Measurements from ENCODE around the gene ABCC1. TPM values are rescaled to one million over a fixed set of nuclear protein-coding genes. Genes with fewer than 3 reads are reported as not detected.

The ABCC1 gene
- total RNA-seq, 1 donor from 2014 or later, result 9.9 TPM

DNA sequence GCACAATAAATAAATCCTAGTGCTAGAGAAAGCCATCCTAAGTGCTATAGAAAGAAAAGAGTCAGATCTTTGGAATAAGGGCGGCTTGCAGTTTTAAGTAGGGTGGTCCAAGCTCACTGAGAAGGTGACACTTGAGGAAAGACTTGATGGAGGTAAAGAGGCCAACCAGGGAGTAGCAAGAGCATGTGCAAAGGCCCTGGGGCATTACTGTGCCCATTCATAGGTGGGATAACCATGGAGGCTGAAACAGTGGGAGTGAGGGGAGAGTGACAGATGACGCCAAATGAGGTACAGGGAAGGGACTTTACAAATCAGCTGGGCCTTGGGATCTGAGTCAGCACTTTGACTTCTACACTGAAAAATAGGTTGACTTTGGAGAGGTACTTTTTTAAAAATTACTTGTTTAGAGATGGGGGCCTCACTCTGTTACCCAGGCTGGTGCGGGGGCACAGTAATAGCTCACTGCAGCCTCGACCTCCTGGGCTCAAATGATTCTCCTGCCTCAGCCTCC lies 115.5 kb downstream of the ABCC1 start:
- peaks cover 39 to 54% (median 49%) of the 10 kb centered on the region in 3 donors for H3K4me1 ChIP-seq (ENCODE audit: control insufficient read depth in 3 of 3, insufficient read depth in 3 of 3, low read length in 3 of 3)
- H3K27me3 ChIP-seq (ENCODE audit: control insufficient read depth in 3 of 3, insufficient read depth in 3 of 3, low read length in 3 of 3), result no peaks in the 10 kb centered on the region
- H3K36me3 ChIP-seq (ENCODE audit: control insufficient read depth in 3 of 3, insufficient read depth in 3 of 3, low read length in 3 of 3), result peaks cover 3 to 17% (median 6%) of the 10 kb centered on the region in 3 donors
- no peaks in the 10 kb centered on the region for H3K9me3 ChIP-seq (ENCODE audit: control insufficient read depth in 3 of 3, low read length in 3 of 3)
- no peak overlapping the region for H3K9ac ChIP-seq (ENCODE audit: low read depth in 1 of 3, low read length in 3 of 3)
- H3K4me3 ChIP-seq (ENCODE audit: low read length in 3 of 3), result no peak overlapping the region
- H3K27ac ChIP-seq (ENCODE audit: low read depth, low read length), result no peak overlapping the region

DNA sequence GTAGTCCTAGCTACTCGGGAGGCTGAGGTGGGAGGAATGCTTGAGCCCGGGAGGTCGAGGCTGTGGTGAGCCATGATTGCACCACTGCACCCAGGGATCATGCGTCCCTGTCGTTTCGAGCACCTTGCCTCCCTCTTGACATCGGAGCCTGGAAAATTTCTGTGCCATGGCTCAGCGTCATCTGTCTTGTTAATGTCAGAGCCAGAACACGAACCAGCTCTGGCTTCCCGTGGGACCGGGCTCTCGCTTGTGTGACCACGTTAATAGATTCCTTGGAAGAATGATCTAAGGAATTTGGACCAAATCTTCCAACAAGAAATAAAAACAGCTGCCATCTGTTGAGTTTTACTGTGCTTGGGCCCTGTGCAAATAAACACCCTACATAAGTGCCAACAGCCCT lies 117.7 kb downstream of the ABCC1 start:
- Histone ChIP-seq H3K4me1 (ENCODE audit: control insufficient read depth in 3 of 3, insufficient read depth in 3 of 3, low read length in 3 of 3) (peaks cover 34 to 47% (median 41%) of the 10 kb centered on the region in 3 donors), H3K9me3 (ENCODE audit: control insufficient read depth in 3 of 3, low read length in 3 of 3) (no peaks in the 10 kb centered on the region), H3K27me3 (ENCODE audit: control insufficient read depth in 3 of 3, insufficient read depth in 3 of 3, low read length in 3 of 3) (no peaks in the 10 kb centered on the region), H3K36me3 (ENCODE audit: control insufficient read depth in 3 of 3, insufficient read depth in 3 of 3, low read length in 3 of 3) (peaks cover 0 to 10% (median 7%) of the 10 kb centered on the region in 3 donors), H3K27ac (ENCODE audit: low read depth, low read length) (peak overlapping the region; percentile 68), H3K4me3 (ENCODE audit: low read length in 3 of 3) (no peak overlapping the region), H3K9ac (ENCODE audit: low read depth in 1 of 3, low read length in 3 of 3) (peak overlapping the region in 1 of 3 donors; percentile 19)

DNA sequence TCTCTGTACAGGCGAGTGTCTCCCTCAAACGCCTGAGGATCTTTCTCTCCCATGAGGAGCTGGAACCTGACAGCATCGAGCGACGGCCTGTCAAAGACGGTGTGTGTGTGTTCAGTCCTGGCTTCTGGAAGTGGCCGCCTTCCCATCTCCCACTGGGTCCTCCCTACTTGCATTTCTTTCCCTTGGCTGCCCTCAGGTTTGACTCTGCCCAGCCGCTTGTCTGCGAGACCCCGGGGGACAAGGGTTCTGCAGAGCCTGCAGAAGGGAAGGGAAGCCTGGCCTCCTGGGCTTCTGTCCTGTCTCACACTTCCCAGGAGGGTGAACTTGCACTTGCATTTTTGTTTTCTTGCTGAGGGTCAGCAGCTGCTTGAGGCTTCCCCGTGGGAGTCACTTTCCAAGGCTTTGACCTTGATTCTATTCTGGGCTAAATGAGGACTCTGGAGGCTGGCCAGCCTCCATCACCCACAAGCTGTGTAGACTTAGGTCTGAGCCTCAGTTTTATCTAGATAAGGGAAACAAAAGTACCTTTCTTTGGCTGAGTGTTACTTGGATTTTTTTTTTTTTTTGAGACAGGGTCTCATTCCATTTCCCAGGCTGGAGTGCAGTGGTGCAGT lies 122.3 kb downstream of the ABCC1 start:
- Histone ChIP-seq H3K4me1 (ENCODE audit: control insufficient read depth in 3 of 3, insufficient read depth in 3 of 3, low read length in 3 of 3) (peaks cover 61 to 71% (median 64%) of the 10 kb centered on the region in 3 donors), H3K9me3 (ENCODE audit: control insufficient read depth in 3 of 3, low read length in 3 of 3) (no peaks in the 10 kb centered on the region), H3K27ac (ENCODE audit: low read depth, low read length) (peak overlapping the region; percentile 82), H3K4me3 (ENCODE audit: low read length in 3 of 3) (peak overlapping the region; percentile 23 to 52 (median 49)), H3K36me3 (ENCODE audit: control insufficient read depth in 3 of 3, insufficient read depth in 3 of 3, low read length in 3 of 3) (peaks cover 9 to 18% (median 12%) of the 10 kb centered on the region in 3 donors), H3K27me3 (ENCODE audit: control insufficient read depth in 3 of 3, insufficient read depth in 3 of 3, low read length in 3 of 3) (no peaks in the 10 kb centered on the region), H3K9ac (ENCODE audit: low read depth in 1 of 3, low read length in 3 of 3) (peak overlapping the region in 2 of 3 donors; percentile 75 to 76)

DNA sequence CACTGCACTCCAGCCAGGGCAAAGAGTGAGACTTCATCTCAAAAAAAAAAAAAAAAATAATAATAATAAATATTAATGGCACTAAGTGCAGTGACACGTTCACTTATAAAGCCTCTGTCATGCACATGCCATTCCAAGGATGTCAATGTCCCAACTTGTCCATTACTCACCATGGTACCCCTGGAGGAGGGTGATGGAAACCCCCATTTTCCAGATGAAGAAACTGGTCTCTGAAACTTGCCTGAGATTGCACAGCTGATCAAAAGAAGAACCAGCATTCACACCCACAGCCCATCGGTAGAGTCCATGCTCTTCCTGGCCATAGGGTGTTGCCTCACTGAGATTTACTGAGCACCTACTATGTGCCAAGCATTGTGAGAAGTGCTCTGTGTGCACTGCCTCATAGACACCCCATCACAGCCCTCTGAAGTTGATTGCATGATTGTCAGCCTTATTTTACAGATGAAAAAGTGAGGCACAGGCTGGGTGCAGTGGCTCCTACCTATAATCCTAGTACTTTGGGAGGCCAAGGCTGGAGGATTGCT lies 123.7 kb downstream of the ABCC1 start:
- peaks cover 12 to 26% (median 21%) of the 10 kb centered on the region in 3 donors for H3K36me3 ChIP-seq (ENCODE audit: control insufficient read depth in 3 of 3, insufficient read depth in 3 of 3, low read length in 3 of 3)

DNA sequence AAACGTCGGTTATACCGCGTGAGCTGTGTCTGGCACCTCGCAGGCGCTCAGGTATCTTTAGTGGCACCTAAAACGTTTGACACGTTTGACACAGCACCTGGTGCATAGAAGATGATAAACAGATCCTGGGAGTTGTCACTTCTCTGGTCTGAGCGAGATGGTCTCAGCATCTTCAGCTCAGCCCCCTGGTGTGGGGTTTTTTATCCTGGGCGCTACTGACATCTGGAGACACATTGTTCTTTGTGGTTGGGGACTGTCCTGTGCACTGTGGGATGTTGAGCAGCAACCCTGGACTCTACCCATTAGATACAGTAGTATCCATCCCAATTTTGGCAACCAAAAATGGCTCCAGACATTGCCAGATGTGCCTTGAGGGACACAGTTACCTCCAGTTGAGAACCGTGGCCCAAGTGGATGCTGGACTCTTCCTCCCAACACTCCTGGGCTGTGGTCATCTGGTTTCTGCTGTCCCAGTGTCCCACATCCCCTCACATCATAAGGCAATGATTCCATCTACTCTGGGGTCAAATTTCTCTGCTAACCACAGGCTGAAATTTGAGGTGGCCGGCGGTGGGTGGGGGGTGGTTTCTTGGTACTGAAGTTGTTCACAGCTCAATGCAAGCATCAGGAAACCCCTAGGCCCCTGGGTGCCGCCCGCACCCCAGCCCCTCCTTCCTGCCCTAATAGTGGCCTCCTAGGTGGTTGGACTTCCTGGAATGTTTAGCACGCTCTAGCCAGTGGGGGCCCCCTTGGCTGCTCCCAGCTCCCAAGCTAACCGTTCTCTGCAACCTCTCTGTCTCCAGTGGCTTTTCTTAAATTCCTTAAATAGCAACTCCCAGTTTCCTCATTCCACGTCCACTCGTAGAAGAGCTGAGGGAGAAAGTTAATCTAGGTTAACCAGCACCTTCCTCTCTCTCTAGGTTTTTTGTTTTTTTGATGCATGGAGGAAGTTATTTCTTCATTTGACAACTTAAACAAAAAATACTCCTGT lies 124.8 kb downstream of the ABCC1 start:
- Histone ChIP-seq H3K4me1 (ENCODE audit: control insufficient read depth in 3 of 3, insufficient read depth in 3 of 3, low read length in 3 of 3) (peaks cover 52 to 62% (median 59%) of the 10 kb centered on the region in 3 donors), H3K9ac (ENCODE audit: low read depth in 1 of 3, low read length in 3 of 3) (no peak overlapping the region), H3K4me3 (ENCODE audit: low read length in 3 of 3) (no peak overlapping the region), H3K27me3 (ENCODE audit: control insufficient read depth in 3 of 3, insufficient read depth in 3 of 3, low read length in 3 of 3) (no peaks in the 10 kb centered on the region), H3K27ac (ENCODE audit: low read depth, low read length) (peak overlapping the region; percentile 66), H3K9me3 (ENCODE audit: control insufficient read depth in 3 of 3, low read length in 3 of 3) (no peaks in the 10 kb centered on the region), H3K36me3 (ENCODE audit: control insufficient read depth in 3 of 3, insufficient read depth in 3 of 3, low read length in 3 of 3) (peaks cover 21 to 32% (median 29%) of the 10 kb centered on the region in 3 donors)

More for the DNA sequence above, 123.7 kb downstream of the ABCC1 start:
- H3K27me3 ChIP-seq (ENCODE audit: control insufficient read depth in 3 of 3, insufficient read depth in 3 of 3, low read length in 3 of 3), result no peaks in the 10 kb centered on the region
- no peaks in the 10 kb centered on the region for H3K9me3 ChIP-seq (ENCODE audit: control insufficient read depth in 3 of 3, low read length in 3 of 3)
- no peak overlapping the region for H3K9ac ChIP-seq (ENCODE audit: low read depth in 1 of 3, low read length in 3 of 3)
- peak overlapping the region; percentile 66 for H3K27ac ChIP-seq (ENCODE audit: low read depth, low read length)
- peaks cover 52 to 65% (median 59%) of the 10 kb centered on the region in 3 donors for H3K4me1 ChIP-seq (ENCODE audit: control insufficient read depth in 3 of 3, insufficient read depth in 3 of 3, low read length in 3 of 3)
- no peak overlapping the region for H3K4me3 ChIP-seq (ENCODE audit: low read length in 3 of 3)

DNA sequence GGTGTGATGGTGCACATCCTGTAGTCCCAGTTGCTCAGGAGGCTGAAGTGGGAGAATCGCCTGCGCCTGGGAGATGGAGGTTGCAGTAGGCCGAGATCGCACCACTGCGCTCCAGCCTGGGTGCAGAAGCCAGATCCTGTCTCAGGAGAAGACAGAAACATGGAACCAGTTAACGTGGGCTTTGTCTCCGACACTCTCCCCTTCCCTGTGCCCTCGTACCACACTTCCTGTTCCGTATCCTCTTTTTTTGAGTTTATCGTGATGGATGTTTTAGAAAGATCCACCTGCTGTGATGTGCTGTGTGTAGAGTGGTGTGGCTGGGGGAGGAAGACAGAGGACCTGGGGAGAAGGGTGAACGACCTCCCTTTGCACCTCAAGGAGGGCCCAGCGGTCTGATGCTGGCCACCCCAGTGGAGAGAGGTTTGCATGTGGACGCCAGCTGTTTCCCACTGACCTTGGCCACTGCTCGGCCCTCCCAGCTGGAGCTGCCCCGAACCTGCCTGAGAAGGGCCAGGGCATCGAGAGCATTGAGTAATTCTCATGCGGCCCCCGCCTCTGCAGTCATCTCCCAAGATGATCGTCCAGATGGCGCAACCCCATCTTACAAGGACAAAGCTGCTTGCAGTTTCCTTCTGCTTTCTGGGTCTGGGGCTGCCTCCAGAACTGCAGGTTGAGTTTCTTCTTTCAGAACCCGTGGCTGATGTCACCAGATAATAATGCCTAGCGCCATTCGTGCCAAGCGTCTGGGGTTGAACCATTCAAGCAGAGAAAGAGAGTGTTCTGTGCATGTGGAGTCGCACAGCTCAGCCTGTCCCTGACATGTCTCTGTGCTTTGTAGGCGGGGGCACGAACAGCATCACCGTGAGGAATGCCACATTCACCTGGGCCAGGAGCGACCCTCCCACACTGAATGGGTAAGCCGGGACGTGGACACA lies 126.3 kb downstream of the ABCC1 start:
- Histone ChIP-seq H3K36me3 (ENCODE audit: control insufficient read depth in 3 of 3, insufficient read depth in 3 of 3, low read length in 3 of 3) (peaks cover 24 to 33% (median 31%) of the 10 kb centered on the region in 3 donors), H3K4me1 (ENCODE audit: control insufficient read depth in 3 of 3, insufficient read depth in 3 of 3, low read length in 3 of 3) (peaks cover 49 to 58% (median 56%) of the 10 kb centered on the region in 3 donors), H3K9me3 (ENCODE audit: control insufficient read depth in 3 of 3, low read length in 3 of 3) (no peaks in the 10 kb centered on the region), H3K4me3 (ENCODE audit: low read length in 3 of 3) (peak overlapping the region in 1 of 3 donors; percentile 37), H3K27me3 (ENCODE audit: control insufficient read depth in 3 of 3, insufficient read depth in 3 of 3, low read length in 3 of 3) (no peaks in the 10 kb centered on the region), H3K27ac (ENCODE audit: low read depth, low read length) (peak overlapping the region; percentile 49), H3K9ac (ENCODE audit: low read depth in 1 of 3, low read length in 3 of 3) (peak overlapping the region in 2 of 3 donors; percentile 20 to 57)

DNA sequence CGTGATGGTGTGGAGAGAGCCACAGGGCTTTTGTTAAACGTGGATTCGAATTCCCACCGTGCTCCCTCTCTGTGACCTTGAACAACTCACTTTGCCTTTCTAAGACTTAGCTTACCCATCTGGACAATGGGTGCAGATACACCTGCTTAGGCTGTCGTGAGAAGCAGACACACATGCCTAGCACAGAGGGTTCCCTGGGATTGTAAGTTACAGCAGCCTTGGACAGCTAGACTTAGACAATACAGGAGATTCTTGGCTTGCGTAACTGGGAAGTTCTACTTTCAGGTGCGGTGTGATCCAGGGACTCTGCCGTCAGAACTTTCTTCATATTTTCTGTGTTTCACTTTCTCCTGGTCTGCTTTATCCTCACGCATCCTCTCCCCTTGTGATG lies 127.0 kb downstream of the ABCC1 start:
- Histone ChIP-seq H3K9ac (ENCODE audit: low read depth in 1 of 3, low read length in 3 of 3) (peak overlapping the region in 1 of 3 donors; percentile 57), H3K27me3 (ENCODE audit: control insufficient read depth in 3 of 3, insufficient read depth in 3 of 3, low read length in 3 of 3) (no peaks in the 10 kb centered on the region), H3K9me3 (ENCODE audit: control insufficient read depth in 3 of 3, low read length in 3 of 3) (no peaks in the 10 kb centered on the region), H3K36me3 (ENCODE audit: control insufficient read depth in 3 of 3, insufficient read depth in 3 of 3, low read length in 3 of 3) (peaks cover 24 to 33% (median 31%) of the 10 kb centered on the region in 3 donors), H3K4me1 (ENCODE audit: control insufficient read depth in 3 of 3, insufficient read depth in 3 of 3, low read length in 3 of 3) (peaks cover 46 to 55% (median 53%) of the 10 kb centered on the region in 3 donors), H3K4me3 (ENCODE audit: low read length in 3 of 3) (peak overlapping the region in 1 of 3 donors; percentile 37), H3K27ac (ENCODE audit: low read depth, low read length) (peak overlapping the region; percentile 49)

DNA sequence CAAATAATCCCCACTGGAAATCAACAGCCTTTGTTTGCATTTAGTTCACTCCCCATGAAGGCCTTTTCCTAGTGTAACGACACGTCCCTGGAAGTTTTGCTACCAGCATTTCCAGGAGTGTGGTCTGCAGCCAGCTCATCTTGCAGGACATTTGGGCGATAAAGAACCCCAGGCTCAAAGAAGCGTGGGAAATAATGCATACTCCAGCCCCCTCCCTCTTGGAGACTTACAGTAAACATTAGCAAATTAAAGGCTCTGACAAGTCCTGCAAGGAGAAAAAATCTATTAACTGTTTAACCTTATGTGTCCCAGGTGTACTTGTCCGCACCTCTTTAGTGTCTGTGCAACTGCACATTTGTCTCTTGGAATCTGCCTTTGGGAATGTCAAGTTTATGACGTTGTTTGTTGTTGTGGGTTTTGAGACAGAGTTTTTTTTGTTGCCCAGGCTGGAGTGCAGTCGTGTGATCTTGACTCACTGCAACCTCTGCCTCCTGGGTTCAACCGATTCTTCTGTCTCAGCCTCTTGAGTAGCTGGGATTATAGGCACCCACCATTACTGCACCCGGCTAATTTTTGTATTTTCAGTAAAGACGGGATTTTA lies 131.1 kb downstream of the ABCC1 start:
- Histone ChIP-seq H3K9me3 (ENCODE audit: control insufficient read depth in 3 of 3, low read length in 3 of 3) (peaks cover 0 to 4% (median 2%) of the 10 kb centered on the region in 3 donors), H3K27me3 (ENCODE audit: control insufficient read depth in 3 of 3, insufficient read depth in 3 of 3, low read length in 3 of 3) (no peaks in the 10 kb centered on the region), H3K9ac (ENCODE audit: low read depth in 1 of 3, low read length in 3 of 3) (no peak overlapping the region), H3K27ac (ENCODE audit: low read depth, low read length) (no peak overlapping the region), H3K36me3 (ENCODE audit: control insufficient read depth in 3 of 3, insufficient read depth in 3 of 3, low read length in 3 of 3) (peaks cover 42 to 56% (median 52%) of the 10 kb centered on the region in 3 donors), H3K4me3 (ENCODE audit: low read length in 3 of 3) (no peak overlapping the region), H3K4me1 (ENCODE audit: control insufficient read depth in 3 of 3, insufficient read depth in 3 of 3, low read length in 3 of 3) (peaks cover 16 to 20% (median 19%) of the 10 kb centered on the region in 3 donors)

Data from skeletal muscle tissue (tissue), 4 donors.